ENCODE data around the gene BMP7. TPM values are rescaled to one million over a fixed set of nuclear protein-coding genes. Genes with fewer than 3 reads are reported as not detected.

The BMP7 gene
- total and polyA plus RNA-seq, 2 of the 13 experiments (the other 11 are each of a cell fraction or from before 2014, with no cell fraction given) = not detected

DNA sequence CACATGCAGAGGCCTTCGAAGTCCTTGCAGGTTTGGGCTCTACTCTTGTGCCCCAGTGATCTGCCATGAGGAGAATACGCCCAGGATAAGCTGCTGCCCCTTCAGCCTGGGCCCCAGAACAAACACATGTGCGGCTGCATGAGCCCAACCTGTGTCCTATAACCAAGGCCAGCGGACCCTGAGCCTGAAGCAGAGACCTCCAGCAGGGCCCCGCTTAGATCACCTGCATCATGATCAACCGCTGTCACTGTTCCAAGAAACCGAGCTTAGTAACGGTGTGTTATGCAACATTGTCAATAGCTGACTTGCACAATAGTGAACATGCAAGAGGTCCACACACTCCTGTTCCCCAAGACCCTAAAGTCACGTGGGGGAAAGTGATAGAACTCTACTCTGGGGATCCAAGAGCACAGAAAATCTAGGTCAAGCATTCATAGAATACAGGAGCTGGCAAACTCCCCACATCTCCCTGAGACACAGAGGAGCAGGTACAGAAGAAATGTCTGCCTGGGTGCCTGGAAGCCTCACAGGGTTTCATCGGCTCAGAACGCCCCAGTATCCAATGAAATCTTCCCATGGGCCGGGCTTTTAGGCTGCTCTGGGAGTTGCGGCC, 136.2 kb downstream of the BMP7 start (continued):
- TF ChIP-seq, protein P1, sequence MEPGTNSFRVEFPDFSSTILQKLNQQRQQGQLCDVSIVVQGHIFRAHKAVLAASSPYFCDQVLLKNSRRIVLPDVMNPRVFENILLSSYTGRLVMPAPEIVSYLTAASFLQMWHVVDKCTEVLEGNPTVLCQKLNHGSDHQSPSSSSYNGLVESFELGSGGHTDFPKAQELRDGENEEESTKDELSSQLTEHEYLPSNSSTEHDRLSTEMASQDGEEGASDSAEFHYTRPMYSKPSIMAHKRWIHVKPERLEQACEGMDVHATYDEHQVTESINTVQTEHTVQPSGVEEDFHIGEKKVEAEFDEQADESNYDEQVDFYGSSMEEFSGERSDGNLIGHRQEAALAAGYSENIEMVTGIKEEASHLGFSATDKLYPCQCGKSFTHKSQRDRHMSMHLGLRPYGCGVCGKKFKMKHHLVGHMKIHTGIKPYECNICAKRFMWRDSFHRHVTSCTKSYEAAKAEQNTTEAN (CRISPR knock-in tag; conservative IDR thresholded peaks at IDR 0.05) = 0 out of 2 replicates have a peak, but pooled peaks have one; percentile 41
- TF ChIP-seq ZNF589 (CRISPR knock-in tag; conservative IDR thresholded peaks at IDR 0.05) = peak; percentile 95; the same call in 1 of the 2 replicates
- TF ChIP-seq AGO2 (optimal IDR thresholded peaks at IDR 0.05; ENCODE audit: low read depth, low read length) = no peak
- TF ChIP-seq, protein P2, sequence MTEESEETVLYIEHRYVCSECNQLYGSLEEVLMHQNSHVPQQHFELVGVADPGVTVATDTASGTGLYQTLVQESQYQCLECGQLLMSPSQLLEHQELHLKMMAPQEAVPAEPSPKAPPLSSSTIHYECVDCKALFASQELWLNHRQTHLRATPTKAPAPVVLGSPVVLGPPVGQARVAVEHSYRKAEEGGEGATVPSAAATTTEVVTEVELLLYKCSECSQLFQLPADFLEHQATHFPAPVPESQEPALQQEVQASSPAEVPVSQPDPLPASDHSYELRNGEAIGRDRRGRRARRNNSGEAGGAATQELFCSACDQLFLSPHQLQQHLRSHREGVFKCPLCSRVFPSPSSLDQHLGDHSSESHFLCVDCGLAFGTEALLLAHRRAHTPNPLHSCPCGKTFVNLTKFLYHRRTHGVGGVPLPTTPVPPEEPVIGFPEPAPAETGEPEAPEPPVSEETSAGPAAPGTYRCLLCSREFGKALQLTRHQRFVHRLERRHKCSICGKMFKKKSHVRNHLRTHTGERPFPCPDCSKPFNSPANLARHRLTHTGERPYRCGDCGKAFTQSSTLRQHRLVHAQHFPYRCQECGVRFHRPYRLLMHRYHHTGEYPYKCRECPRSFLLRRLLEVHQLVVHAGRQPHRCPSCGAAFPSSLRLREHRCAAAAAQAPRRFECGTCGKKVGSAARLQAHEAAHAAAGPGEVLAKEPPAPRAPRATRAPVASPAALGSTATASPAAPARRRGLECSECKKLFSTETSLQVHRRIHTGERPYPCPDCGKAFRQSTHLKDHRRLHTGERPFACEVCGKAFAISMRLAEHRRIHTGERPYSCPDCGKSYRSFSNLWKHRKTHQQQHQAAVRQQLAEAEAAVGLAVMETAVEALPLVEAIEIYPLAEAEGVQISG (CRISPR knock-in tag; IDR thresholded peaks at IDR 0.05) = peak; percentile 68
- no peak for TF ChIP-seq ZNF180 (CRISPR knock-in tag; IDR thresholded peaks at IDR 0.05; ENCODE audit: borderline replicate concordance, low read depth)
- TF ChIP-seq KLF16 (CRISPR knock-in tag; IDR thresholded peaks at IDR 0.05) = peak in 1 of 2 experiments; percentile 88; a peak in 2 of 4 replicates
- TF ChIP-seq, protein P3, sequence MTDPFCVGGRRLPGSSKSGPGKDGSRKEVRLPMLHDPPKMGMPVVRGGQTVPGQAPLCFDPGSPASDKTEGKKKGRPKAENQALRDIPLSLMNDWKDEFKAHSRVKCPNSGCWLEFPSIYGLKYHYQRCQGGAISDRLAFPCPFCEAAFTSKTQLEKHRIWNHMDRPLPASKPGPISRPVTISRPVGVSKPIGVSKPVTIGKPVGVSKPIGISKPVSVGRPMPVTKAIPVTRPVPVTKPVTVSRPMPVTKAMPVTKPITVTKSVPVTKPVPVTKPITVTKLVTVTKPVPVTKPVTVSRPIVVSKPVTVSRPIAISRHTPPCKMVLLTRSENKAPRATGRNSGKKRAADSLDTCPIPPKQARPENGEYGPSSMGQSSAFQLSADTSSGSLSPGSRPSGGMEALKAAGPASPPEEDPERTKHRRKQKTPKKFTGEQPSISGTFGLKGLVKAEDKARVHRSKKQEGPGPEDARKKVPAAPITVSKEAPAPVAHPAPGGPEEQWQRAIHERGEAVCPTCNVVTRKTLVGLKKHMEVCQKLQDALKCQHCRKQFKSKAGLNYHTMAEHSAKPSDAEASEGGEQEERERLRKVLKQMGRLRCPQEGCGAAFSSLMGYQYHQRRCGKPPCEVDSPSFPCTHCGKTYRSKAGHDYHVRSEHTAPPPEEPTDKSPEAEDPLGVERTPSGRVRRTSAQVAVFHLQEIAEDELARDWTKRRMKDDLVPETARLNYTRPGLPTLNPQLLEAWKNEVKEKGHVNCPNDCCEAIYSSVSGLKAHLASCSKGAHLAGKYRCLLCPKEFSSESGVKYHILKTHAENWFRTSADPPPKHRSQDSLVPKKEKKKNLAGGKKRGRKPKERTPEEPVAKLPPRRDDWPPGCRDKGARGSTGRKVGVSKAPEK (CRISPR knock-in tag; IDR thresholded peaks at IDR 0.05; ENCODE audit: borderline replicate concordance) = peak; percentile 59; the same call in 1 of the 2 replicates
- TF ChIP-seq ZNF790 (CRISPR knock-in tag; IDR thresholded peaks at IDR 0.05; ENCODE audit: borderline replicate concordance) = no peak; the same call in 1 of the 2 replicates
- TF ChIP-seq CEBPG (CRISPR knock-in tag; IDR thresholded peaks at IDR 0.05) = peak; percentile 99
- peak; percentile 75; the same call in 1 of the 2 replicates for TF ChIP-seq ZNF432 (CRISPR knock-in tag; IDR thresholded peaks at IDR 0.05; ENCODE audit: borderline replicate concordance)
- TF ChIP-seq ZFP37 (CRISPR knock-in tag; IDR thresholded peaks at IDR 0.05; ENCODE audit: borderline replicate concordance) = no peak
- no peak for TF ChIP-seq ZNF34 (CRISPR knock-in tag; IDR thresholded peaks at IDR 0.05; ENCODE audit: borderline replicate concordance)
- TF ChIP-seq, protein P4, sequence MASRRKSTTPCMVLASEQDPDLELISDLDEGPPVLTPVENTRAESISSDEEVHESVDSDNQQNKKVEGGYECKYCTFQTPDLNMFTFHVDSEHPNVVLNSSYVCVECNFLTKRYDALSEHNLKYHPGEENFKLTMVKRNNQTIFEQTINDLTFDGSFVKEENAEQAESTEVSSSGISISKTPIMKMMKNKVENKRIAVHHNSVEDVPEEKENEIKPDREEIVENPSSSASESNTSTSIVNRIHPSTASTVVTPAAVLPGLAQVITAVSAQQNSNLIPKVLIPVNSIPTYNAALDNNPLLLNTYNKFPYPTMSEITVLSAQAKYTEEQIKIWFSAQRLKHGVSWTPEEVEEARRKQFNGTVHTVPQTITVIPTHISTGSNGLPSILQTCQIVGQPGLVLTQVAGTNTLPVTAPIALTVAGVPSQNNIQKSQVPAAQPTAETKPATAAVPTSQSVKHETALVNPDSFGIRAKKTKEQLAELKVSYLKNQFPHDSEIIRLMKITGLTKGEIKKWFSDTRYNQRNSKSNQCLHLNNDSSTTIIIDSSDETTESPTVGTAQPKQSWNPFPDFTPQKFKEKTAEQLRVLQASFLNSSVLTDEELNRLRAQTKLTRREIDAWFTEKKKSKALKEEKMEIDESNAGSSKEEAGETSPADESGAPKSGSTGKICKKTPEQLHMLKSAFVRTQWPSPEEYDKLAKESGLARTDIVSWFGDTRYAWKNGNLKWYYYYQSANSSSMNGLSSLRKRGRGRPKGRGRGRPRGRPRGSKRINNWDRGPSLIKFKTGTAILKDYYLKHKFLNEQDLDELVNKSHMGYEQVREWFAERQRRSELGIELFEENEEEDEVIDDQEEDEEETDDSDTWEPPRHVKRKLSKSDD (CRISPR knock-in tag; IDR thresholded peaks at IDR 0.05; ENCODE audit: low read depth) = peak; percentile 90; the same call in 1 of the 2 replicates
- TF ChIP-seq, protein P5, sequence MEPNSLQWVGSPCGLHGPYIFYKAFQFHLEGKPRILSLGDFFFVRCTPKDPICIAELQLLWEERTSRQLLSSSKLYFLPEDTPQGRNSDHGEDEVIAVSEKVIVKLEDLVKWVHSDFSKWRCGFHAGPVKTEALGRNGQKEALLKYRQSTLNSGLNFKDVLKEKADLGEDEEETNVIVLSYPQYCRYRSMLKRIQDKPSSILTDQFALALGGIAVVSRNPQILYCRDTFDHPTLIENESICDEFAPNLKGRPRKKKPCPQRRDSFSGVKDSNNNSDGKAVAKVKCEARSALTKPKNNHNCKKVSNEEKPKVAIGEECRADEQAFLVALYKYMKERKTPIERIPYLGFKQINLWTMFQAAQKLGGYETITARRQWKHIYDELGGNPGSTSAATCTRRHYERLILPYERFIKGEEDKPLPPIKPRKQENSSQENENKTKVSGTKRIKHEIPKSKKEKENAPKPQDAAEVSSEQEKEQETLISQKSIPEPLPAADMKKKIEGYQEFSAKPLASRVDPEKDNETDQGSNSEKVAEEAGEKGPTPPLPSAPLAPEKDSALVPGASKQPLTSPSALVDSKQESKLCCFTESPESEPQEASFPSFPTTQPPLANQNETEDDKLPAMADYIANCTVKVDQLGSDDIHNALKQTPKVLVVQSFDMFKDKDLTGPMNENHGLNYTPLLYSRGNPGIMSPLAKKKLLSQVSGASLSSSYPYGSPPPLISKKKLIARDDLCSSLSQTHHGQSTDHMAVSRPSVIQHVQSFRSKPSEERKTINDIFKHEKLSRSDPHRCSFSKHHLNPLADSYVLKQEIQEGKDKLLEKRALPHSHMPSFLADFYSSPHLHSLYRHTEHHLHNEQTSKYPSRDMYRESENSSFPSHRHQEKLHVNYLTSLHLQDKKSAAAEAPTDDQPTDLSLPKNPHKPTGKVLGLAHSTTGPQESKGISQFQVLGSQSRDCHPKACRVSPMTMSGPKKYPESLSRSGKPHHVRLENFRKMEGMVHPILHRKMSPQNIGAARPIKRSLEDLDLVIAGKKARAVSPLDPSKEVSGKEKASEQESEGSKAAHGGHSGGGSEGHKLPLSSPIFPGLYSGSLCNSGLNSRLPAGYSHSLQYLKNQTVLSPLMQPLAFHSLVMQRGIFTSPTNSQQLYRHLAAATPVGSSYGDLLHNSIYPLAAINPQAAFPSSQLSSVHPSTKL (CRISPR knock-in tag; IDR thresholded peaks at IDR 0.05) = peak; percentile 90
